ENCODE data around the gene SETDB1. TPM values are rescaled to one million over a fixed set of nuclear protein-coding genes. Genes with fewer than 3 reads are reported as not detected.
A peak's percentile ranks its signal among the peaks of the same experiment; 100 is the strongest.
"Not testable (repeated sequence)": the region's sequence is repeated elsewhere in the genome, so short reads cannot be mapped to it uniquely, and the experiment has no call there.

Gene SETDB1
- 46.5 and 53.6 TPM in 2 replicates for total RNA-seq (2014; rRNA removed; shearing (Covaris generic))
- polyA plus RNA-seq (2014; cell fraction: nucleus; rRNA removed), result 52.5 and 63.8 TPM in 2 replicates

DNA sequence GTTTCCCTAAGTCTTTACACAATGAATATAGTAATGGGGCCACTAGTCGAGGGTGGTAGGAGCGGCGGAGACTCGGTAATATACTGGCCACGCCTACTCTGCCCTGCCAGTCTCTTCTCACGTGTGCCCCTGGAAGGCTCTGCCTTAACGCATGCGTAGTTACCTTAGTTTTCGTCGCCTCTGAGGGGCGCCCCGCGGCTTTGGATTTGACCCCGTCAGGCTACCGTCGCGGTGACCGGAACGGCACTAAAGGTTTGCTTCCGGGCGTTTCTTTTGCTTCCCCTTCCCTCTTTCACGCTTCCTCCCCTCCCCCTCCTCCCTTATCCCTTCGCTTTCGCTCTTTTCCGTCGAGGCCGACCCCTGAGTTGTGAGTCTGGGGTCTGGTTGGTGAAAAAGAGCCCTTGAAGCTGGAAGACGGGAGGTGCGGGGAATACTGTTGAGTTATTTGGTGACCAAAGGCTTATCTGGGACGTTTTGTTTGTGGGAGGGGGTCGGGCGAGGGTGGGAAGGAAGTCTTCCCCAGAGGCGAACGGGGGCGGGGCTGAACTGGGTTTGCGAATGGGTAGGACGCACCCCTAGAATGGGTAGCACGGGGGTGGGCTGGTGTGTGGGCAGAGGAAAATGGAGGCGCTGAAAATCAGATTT is at the start of gene SETDB1:
Gene SETDB1, plus strand, starts transcription at position 267 of the 645 bp plus-strand sequence. CDS start 1,352 bp downstream, outside the sequence.
- DNase-seq (ENCODE audit: extremely low read depth, low read depth), result peak; percentile 99

DNA sequence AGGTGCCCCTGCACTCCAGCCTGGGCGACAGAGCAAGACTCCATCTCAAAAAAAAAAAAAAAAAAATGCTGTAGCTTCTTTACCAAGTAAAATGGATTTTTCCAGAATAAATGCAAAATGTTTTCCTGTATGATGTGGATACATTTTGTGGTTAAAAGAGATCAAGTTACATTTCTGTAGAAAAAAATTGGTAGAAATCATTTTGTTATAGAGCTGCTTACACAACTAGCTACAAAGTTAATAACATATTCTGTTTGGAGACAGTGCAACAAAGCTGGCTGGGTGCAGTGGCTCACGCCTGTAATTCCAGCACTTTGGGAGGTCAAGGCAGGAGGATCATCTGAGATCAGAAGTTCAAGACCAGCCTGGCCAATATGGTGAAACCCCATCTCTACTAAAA is 47.2 kb upstream of the SETDB1 start:
- not testable (repeated sequence) for DNase-seq (ENCODE audit: extremely low read depth, low read depth)

DNA sequence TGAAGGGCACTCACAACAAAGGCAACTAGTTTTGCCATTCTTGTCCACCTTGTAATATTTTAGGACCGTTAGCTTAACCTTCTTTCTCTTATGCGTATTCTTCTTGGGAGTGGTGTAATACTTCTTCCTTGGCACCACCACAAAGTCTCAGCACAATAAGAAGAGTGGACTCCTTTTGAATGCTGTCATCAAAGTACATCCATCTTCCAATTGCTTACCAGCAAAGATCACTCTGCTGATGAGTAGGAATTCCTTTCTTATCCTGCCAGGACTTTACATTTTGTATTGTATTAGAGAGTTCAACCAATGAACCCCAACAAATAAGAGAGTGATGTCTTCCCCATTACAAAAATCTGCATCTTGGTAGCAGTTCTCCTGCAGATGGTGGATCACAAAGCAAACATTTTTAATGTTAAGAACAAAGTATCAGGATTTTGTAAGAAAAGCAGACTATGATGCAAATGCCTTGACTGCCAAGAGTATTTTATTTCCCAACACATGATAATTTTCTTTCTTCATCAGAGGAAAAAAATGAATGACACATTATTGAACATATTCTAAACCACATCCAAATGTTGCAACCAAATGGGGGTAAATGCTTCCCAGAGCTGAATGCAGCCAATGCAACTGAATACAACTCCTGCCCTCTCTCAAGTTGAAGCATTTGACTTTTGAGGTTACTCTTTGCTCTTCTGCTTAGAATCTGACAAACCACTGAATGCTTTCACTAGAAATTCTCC is 44.7 kb upstream of the SETDB1 start:
- no peak for DNase-seq (ENCODE audit: extremely low read depth, low read depth)

DNA sequence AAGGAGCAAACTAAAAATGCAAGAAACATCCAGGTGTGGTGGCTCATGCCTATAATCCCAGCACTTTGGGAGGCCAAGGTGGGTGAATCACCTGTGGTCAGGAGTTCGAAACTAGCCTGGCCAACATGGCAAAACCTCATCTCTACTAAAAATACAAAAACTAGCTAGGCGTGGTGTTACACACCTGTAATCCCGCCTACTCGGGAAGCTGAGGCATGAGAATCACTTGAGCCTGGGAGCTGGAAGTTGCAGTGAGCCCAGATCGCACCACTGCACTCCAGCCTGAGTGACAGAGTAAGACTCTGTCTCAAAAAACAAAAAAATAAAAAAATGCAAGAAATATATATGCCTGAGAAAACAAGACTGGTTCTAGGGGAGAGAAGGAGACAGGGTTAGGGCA is 43.0 kb upstream of the SETDB1 start:
- not testable (repeated sequence) for DNase-seq (ENCODE audit: extremely low read depth, low read depth)

DNA sequence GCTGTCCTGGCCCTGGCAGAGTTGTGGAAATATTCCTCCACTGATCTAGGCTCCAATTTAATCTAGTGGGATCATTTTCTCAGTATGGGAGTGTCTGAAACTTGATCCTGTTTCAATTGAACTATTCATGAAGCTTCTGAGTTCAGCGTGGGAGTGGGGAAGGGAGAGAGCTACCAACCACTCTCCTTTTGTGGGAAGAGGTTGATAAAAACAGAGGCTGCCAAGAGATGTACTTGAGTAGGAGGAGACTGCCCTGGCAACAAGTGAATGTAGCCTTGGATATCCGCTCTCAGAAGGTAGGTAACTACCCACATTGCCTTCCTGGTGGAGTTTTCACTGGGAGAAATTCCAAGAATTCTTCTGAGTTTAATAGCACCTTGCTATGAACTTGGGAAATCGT is 39.1 kb upstream of the SETDB1 start, which contains the start of gene CTXND2:
Gene CTXND2, plus strand, starts transcription at position 119 of the 400 bp plus-strand sequence. CDS start 25,179 bp downstream, outside the sequence.
- no peak for DNase-seq (ENCODE audit: extremely low read depth, low read depth)

DNA sequence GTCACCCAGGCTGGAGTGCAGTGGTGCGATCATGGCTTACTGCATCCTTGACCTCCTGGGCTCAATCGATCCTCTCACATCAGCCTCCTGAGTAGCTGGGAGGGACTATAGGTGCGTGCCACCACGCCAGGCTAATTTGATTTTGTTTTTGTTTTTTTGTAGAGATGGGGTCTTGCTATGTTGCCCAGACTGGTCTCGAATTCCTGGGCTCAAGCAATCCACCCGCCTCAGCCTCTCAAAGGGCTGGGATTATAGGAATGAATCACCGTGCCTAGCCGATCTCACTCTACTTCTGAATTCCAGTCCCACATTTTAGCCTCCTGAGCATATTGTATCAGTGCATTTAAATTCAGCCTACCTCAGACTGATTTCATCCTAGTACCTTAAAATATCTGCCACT is 37.4 kb upstream of the SETDB1 start:
- DNase-seq (ENCODE audit: extremely low read depth, low read depth), result no peak

DNA sequence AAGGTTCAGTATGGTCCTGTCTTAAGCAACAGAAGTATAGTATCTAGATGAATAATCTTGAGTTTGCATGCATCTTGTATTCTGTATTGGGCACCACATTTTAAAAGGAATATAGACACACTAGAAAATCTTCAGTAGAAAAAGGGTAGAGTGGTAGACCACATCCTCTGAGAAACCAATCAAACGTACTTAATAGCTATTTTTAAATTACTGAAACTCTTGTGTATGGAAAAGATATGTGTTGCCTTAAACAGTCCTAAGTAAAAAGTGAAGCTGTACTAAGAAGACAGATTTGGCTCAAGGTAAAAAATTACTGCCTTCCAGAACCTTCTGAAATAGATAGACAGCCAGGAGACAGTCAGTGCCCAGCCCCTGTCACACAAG is 36.1 kb upstream of the SETDB1 start:
- DNase-seq (ENCODE audit: extremely low read depth, low read depth), result no peak

DNA sequence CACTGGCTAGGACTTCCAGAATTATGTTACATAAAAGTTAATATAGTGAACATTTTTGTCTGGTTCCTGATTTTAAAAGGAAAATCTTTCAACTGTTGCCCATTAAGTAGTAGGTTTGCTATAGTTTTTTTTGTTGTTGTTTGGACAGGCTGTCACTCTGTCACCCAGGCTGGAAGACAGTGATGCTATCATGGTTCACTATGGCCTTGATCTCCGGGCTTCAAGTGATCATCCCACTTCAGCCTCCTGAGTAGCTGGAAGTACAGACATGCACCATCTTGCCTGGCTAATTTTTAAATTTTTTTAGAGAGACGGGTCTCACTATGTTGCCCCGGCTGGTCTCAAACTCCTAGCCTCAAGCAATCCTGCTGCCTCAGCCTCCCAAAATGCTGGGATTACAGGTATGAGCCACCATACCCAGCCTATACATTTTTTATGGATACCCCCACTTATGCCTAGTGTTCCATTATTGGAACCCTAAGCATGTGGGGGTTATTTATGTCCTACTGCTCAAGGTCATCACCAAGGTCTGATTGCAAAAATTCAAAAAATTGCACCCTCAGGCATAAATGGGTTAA is 32.7 kb upstream of the SETDB1 start:
- DNase-seq (ENCODE audit: extremely low read depth, low read depth), result no peak

DNA sequence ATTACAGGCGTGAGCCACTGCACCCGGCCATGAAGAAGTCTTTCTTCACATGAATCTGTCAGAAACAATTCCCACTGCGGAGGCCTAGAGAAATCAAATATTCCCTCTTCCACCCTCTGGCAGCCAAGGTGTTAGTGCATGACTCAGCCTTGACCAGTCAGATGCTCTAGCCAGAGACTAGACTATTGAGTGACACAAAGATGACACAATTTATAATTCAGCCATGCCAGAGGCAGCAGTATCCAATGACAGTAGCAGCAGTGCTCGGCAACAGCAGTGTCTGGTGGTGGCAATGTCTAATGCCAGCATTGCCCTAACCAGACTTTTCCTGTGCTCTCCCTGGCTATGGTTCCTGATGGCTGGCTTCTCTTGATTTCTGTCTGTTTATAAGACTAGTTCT is 30.5 kb upstream of the SETDB1 start:
- peak; percentile 59 for DNase-seq (ENCODE audit: extremely low read depth, low read depth)

DNA sequence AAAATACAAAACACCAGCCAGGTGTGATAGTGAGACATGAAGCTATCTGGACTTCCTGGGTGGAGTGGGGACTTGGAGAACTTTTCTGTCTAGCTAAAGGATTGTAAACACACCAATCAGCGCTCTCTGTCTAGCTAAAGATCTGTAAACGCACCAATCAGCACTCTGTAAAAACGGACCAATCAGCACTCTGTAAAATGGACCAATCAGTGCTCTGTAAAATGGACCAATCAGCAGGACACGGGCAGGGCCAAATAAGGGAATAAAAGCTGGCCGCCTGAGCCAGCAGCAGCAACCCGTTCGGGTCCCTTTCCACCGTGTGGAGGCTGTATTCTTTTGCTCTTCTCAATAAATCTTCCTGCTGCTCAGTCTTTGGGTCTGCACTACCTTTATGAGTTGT is 26.4 kb upstream of the SETDB1 start:
- not testable (repeated sequence) for DNase-seq (ENCODE audit: extremely low read depth, low read depth)

DNA sequence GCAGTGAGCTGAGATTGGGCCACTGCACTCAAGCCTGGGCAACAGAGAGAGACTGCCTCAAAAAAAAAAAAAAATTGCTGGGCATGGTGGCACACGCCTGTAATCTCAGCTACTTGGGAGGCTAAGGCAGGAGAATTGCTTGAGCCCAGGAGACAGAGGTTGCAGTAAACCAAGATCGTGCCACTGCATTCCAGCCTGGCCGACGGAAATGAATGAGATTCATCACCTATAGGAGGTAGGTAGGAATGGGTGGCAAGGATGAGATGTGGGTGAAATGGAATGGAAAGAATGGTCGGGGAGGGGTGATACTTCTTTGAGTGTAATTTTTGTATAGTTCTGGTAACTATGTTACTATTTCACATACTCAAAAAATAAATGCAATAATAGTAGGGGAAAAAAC is 23.8 kb upstream of the SETDB1 start:
- DNase-seq (ENCODE audit: extremely low read depth, low read depth), result no peak

DNA sequence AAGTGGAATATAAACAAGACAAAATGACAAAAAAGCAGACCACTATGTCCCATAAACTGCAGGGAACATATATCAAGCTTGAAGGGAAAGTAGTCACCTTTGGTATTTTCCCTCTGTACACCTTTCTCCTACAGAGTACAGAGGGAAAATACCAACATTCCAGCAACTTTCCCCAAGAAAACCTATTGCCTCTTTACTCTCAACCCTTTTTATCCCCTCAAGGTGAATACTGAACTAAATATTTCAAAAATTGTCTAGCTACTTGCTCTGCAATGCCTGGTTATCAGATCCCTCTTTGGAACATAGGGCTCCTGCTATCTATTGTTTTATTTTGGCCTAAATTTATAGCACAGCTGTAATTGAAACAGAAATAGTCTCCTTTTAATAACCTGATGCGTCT is 23.4 kb upstream of the SETDB1 start:
- no peak for DNase-seq (ENCODE audit: extremely low read depth, low read depth)

DNA sequence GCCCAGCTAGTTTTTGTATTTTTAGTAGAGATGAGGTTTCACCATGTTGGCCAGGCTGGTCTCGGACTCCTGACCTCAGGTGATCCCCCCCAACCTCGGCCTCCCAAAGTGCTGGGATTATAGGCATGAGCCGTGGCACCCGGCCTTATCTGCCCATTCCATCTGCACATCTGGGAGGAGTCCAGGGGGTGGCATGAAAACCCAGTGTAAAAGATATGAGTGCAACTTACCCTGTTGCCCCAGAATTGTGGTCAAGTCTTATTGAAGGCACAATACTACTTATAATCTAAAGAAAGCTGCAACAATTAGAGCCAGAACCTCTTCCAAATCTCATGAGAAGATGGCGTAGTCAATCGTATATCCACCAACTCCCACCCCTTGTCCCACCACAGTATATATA is 20.9 kb upstream of the SETDB1 start:
- no peak for DNase-seq (ENCODE audit: extremely low read depth, low read depth)

DNA sequence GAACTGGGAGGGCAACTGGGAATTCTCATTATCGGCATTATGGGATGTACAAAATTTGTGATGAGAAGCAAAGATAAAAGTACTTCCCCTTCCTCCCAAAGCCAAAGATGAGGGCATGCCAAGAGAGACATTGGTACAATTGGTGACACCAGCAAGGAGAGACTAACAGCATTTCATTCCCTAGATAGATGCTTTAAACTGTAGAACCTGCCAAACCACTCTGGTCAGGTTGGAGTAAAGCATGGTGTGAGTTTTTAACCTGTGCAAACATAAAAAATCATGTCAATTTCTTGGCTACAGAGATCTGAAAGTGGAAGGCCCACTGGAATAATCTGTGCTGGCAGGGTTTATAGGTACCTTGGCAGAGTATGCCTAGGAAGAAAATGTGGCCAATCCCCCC is 19.8 kb upstream of the SETDB1 start:
- DNase-seq (ENCODE audit: extremely low read depth, low read depth), result no peak

DNA sequence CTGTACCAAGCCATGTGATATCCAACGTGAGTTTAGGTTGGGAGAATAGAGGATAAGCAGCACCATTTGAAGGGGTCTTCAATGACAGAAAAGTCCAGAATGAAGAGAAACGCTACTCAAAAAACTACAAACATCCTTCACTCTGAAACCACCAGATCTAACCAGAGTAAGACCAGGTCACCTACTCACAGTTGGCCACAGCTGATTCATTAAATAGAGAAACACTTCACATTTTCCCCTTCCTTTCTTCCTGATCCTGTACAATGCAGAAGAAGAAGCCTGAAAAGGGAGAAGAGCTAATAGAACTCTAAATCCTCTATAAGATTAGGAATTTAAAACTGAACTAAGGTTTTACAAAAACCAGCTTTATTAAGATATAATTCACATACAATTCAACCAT is 19.4 kb upstream of the SETDB1 start:
- no peak for DNase-seq (ENCODE audit: extremely low read depth, low read depth)

DNA sequence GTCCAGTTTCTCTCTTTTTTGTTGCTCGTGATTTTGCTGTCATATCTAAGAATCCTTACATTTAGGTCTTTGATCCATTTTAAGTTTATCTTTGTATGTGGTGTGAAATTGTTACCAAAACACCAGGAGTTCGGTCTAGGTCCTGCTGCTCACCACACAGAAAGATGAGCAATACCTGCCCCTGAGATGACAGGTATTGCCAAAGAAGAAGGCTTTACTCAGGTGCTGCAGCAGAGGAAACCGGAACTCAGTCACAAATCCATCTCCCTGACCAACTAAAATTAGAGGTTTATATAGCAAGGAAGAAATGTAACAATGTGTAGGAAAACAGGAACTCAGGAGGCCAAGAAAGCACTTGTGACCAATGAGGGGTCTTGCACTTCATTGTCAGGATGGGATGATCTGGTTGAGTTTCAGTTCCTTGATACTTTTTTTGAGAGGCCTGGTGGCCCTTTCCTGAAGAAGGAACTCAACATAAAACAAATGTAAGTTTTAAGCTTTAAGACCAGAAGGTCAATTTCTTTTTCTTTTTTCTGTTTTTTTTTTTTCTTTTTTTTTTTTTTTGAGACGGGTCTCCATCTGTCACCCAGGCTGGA is 16.5 kb upstream of the SETDB1 start:
- DNase-seq (ENCODE audit: extremely low read depth, low read depth), result no peak

DNA sequence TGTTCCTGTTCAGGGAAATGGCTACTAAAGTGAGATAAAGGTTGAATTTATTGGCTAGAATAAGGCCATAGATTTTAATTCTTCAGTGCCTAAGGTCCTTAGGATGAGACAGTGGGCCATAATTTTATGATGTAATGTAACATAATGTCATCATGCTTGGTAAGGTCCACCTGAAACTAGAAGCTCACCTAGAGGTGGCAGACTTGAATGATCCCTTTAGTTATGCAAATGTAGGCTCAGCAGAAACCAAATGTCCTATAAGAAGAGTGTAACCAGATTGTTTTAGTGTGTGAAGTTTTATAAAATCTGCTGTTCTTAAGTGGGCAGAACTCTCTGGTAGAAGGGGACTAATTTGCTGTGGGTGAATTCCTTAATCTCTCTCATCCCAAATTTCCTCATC is 13.5 kb upstream of the SETDB1 start:
- no peak for DNase-seq (ENCODE audit: extremely low read depth, low read depth)

DNA sequence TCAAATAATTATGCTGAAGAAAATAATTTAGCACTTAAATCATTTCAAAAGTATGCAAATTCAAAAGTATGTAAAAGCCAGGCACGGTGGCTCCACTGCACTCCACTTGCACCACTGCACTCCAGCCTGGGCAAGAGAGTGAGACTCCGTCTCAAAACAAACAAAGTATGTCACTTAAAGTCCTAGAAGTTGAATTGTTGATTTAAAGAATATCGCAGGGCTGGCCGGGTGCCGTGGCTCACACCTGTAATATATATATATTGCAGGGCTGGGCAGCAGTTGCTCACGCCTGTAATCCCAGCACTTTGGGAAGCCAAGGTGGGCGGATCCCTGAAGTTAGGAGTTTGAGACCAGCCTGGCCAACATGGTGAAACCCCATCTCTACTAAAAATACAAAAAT is 8.8 kb upstream of the SETDB1 start:
- no peak for DNase-seq (ENCODE audit: extremely low read depth, low read depth)

DNA sequence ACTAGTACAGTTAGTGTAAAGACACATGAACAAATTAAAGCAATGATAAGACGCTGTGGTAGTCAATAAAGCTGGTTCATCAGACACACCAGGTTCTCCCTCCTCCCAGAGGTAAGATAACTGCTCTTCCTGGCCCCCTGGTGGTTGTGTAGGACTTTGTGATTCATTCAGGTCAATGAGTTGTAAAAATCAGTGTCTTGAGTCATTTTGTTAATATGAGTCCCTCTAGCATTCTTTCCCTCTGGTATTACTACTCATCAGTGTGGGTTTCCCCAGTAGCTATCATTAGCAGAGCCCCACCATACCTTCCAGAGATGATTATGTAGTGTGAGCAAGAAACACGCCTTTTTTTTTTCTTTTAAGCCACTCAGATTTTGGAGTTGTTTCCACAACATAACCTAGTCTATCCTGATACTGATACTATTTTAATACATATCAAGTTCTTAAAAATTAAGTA is 3.6 kb upstream of the SETDB1 start:
- peak; percentile 87 for DNase-seq (ENCODE audit: extremely low read depth, low read depth)

DNA sequence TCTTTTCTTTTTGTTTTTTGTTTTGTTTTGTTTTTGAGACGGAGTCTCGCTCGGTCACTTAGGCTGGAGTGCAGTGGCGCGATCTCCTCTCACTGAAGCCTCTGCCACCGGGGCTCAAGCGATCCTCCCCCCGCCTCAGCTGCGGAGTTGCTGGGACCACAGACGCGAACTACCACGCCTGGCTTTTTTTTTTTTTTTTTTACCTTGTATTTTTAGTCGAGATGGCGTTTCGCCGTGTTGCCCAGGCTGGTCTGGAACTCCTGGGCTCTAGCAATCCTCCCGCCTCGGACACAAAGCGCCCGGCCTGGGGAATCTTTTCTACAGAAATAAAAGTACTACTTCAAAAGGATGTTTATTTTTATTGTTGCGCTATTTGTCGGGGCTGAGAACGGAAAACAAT is 1.1 kb upstream of the SETDB1 start:
- DNase-seq (ENCODE audit: extremely low read depth, low read depth), result no peak

DNA sequence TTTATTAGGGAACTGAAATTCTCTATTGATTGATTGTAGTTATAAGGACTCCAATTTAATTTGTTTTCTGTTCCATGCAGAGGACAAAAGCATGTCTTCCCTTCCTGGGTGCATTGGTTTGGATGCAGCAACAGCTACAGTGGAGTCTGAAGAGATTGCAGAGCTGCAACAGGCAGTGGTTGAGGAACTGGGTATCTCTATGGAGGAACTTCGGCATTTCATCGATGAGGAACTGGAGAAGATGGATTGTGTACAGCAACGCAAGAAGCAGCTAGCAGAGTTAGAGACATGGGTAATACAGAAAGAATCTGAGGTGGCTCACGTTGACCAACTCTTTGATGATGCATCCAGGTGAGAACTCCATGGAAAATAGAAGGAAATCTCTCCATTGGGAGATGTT is 1.5 kb downstream of the SETDB1 start:
- DNase-seq (ENCODE audit: extremely low read depth, low read depth), result no peak

All from NCI-H460 (cell line).